Inflammatory macrophage (primary cell): ENCODE results near the gene UFD1.

Source experiments
- DNase-seq, 2 donors: peaks; one replicate each; pipeline ENCODE4 v3.0.0-alpha.2; 2020 to 2022

UFD1 gene

GRCh38 chr22:19494676-19495173 lies 15.7 kb upstream of the UFD1 start:
- DNase-seq: no peak

- DNase-seq: no peak
These were observed 15.1 kb upstream of the UFD1 start for GRCh38 chr22:19494001-19494560.

GRCh38 chr22:19492504-19493174 lies 13.6 kb upstream of the UFD1 start:
- DNase-seq: no peak

- no peak for DNase-seq
These were observed 11.7 kb upstream of the UFD1 start for GRCh38 chr22:19490628-19491230.

- DNase-seq: peak; percentile 13 to 17
These were observed 10.2 kb upstream of the UFD1 start for GRCh38 chr22:19488884-19489843.

GRCh38 chr22:19488285-19488684 lies 9.3 kb upstream of the UFD1 start:
- no peak for DNase-seq

- no peak for DNase-seq
These were observed 4.7 kb upstream of the UFD1 start for GRCh38 chr22:19483481-19484244.

- DNase-seq: no peak
These were observed 3.3 kb upstream of the UFD1 start for GRCh38 chr22:19482297-19482696.

- no peak for DNase-seq
These were observed 1.8 kb upstream of the UFD1 start for GRCh38 chr22:19480789-19481188.

GRCh38 chr22:19480173-19480568 lies 1.2 kb upstream of the UFD1 start:
- no peak for DNase-seq

- peak; percentile 99 for DNase-seq
These were observed 571 bp upstream of the UFD1 start, which contains the start of gene CDC45 for GRCh38 chr22:19479355-19480172. Gene CDC45 (plus strand): TSS chr22:19479920. CDS start chr22:19479969, 49 bp downstream.

- peak in 1 of 2 donors; percentile 5 for DNase-seq
These were observed 720 bp downstream of the UFD1 start for GRCh38 chr22:19478045-19478900.

- no peak for DNase-seq
These were observed 1.5 kb downstream of the UFD1 start for GRCh38 chr22:19477321-19478044.

- DNase-seq: no peak
These were observed 3.0 kb downstream of the UFD1 start for GRCh38 chr22:19476023-19476422.

GRCh38 chr22:19473578-19473977 lies 5.4 kb downstream of the UFD1 start:
- DNase-seq: no peak

- no peak for DNase-seq
These were observed 6.8 kb downstream of the UFD1 start for GRCh38 chr22:19472233-19472632.

- DNase-seq: no peak
These were observed 7.4 kb downstream of the UFD1 start for GRCh38 chr22:19471572-19471971.

GRCh38 chr22:19470010-19470409 lies 9.0 kb downstream of the UFD1 start:
- DNase-seq: no peak

GRCh38 chr22:19469421-19469820 lies 9.6 kb downstream of the UFD1 start:
- no peak for DNase-seq
